ENCODE measurements around the gene SLC8B1.

Gene SLC8B1

GRCh38 chr12:113297621-113298471, 37.1 kb downstream of the SLC8B1 start:
- TF ChIP-seq CTCF (conservative IDR thresholded peaks at IDR 0.05; ENCODE audit: control insufficient read depth, insufficient read depth, low read depth, low read length): no peak
- H3K4me3 ChIP-seq (ENCODE audit: control insufficient read depth, low read depth, low read length): no peak overlapping the region
- no peak for DNase-seq (ENCODE audit: low read depth)

GRCh38 chr12:113297214-113297587, 37.7 kb downstream of the SLC8B1 start:
- TF ChIP-seq CTCF (conservative IDR thresholded peaks at IDR 0.05; ENCODE audit: control insufficient read depth, insufficient read depth, low read depth, low read length): no peak
- no peak for DNase-seq (ENCODE audit: low read depth)
- no peak overlapping the region for H3K4me3 ChIP-seq (ENCODE audit: control insufficient read depth, low read depth, low read length)

GRCh38 chr12:113296557-113297213, 38.2 kb downstream of the SLC8B1 start:
- DNase-seq (ENCODE audit: low read depth): no peak
- no peak overlapping the region for H3K4me3 ChIP-seq (ENCODE audit: control insufficient read depth, low read depth, low read length)
- no peak for TF ChIP-seq CTCF (conservative IDR thresholded peaks at IDR 0.05; ENCODE audit: control insufficient read depth, insufficient read depth, low read depth, low read length)

- DNase-seq (ENCODE audit: low read depth): no peak
- H3K4me3 ChIP-seq (ENCODE audit: control insufficient read depth, low read depth, low read length): no peak overlapping the region
- TF ChIP-seq CTCF (conservative IDR thresholded peaks at IDR 0.05; ENCODE audit: control insufficient read depth, insufficient read depth, low read depth, low read length): no peak
Observed at GRCh38 chr12:113295886-113296556, 38.9 kb downstream of the SLC8B1 start.

- no peak for TF ChIP-seq CTCF (conservative IDR thresholded peaks at IDR 0.05; ENCODE audit: control insufficient read depth, insufficient read depth, low read depth, low read length)
- no peak overlapping the region for H3K4me3 ChIP-seq (ENCODE audit: control insufficient read depth, low read depth, low read length)
- no peak for DNase-seq (ENCODE audit: low read depth)
Observed at GRCh38 chr12:113293100-113293499, 41.8 kb downstream of the SLC8B1 start.

GRCh38 chr12:113292547-113292946, 42.4 kb downstream of the SLC8B1 start:
- no peak for DNase-seq (ENCODE audit: low read depth)
- H3K4me3 ChIP-seq (ENCODE audit: control insufficient read depth, low read depth, low read length): no peak overlapping the region
- TF ChIP-seq CTCF (conservative IDR thresholded peaks at IDR 0.05; ENCODE audit: control insufficient read depth, insufficient read depth, low read depth, low read length): no peak
